T-cell (primary cell): ENCODE results near the gene RNF6. TPM values are rescaled to one million over a fixed set of nuclear protein-coding genes. Genes with fewer than 3 reads are reported as not detected.
"Not testable (repeated sequence)": the region's sequence is repeated elsewhere in the genome, so short reads cannot be mapped to it uniquely, and the experiment has no call there.

Source experiments
- ATAC-seq, 4 experiments: fragments of 200-7000 bp in 3 of 4; fragments of 150-1000 bp in 1 of 4; cut with Tn5 transposase; replicated peaks in 1 of 4; 1 replicate in 3 of 4; 2 replicates in 1 of 4; pipeline ENCODE4 v1.10.0; 2021; ENCODE audit warnings: moderate library complexity in 3 of 4, mild to moderate bottlenecking in 2 of 4, moderate number of reproducible peaks in 1 of 4
- CTCF ChIA-PET, 2 donors: fragments of 300-600 bp; sonication (Branson Sonifier 250); formaldehyde crosslinking; loops; one replicate each; lab custom pipeline; 2022; ENCODE audit warnings: antibody characterized with exemption in 2 of 2; lab: Charles Lee
- POLR2A ChIA-PET, 2 donors: fragments of 300-600 bp; sonication (Branson Sonifier 250); formaldehyde crosslinking; loops; one replicate each; lab custom pipeline; 2022; ENCODE audit warnings: antibody characterized with exemption in 2 of 2; lab: Charles Lee
- DNase-seq, 35 experiments: peaks; one replicate each; pipeline versions ENCODE4 v3.0.0 to v3.0.0-alpha.2; 2013 to 2023
- H3K27ac ChIP-seq: one replicate; pipeline ENCODE4 v1.5.1; 2013; ENCODE audit warnings: low read length
- H3K27me3 ChIP-seq, 2 experiments: replicated peaks in 1 of 2; 1 replicate in 1 of 2; 2 replicates in 1 of 2; pipeline versions ENCODE4 v1.6.1 to v1.7.0; 2013; ENCODE audit warnings: low read length in 1 of 2, mixed read lengths in 1 of 2; ENCODE audit not compliant: control insufficient read depth in 2 of 2, insufficient read depth in 2 of 2; ENCODE audit errors: extremely low read depth in 1 of 2
- H3K36me3 ChIP-seq, 2 donors: 1 replicate in 1 of 2; 2 replicates in 1 of 2; pipeline versions ENCODE4 v1.6.1 to v1.7.0; 2013; ENCODE audit warnings: low read length in 1 of 2; ENCODE audit not compliant: control insufficient read depth in 2 of 2, insufficient read depth in 1 of 2; ENCODE audit errors: extremely low read depth in 1 of 2
- H3K4me1 ChIP-seq, 2 experiments: 1 replicate in 1 of 2; 2 replicates in 1 of 2; pipeline versions ENCODE4 v1.6.1 to v1.7.0; 2013; ENCODE audit warnings: low read length in 2 of 2, mixed read lengths in 1 of 2; ENCODE audit not compliant: insufficient read depth in 2 of 2, control insufficient read depth in 1 of 2; ENCODE audit errors: extremely low read depth in 1 of 2
- H3K4me3 ChIP-seq, 2 donors: 1 replicate in 1 of 2; 2 replicates in 1 of 2; pipeline versions ENCODE4 v1.5.1 to v1.7.0; 2013; ENCODE audit warnings: mild to moderate bottlenecking in 2 of 2, low read length in 1 of 2, moderate library complexity in 1 of 2; ENCODE audit not compliant: control insufficient read depth in 1 of 2; ENCODE audit errors: extremely low read depth in 1 of 2
- H3K9me3 ChIP-seq: 2 replicates; pipeline ENCODE4 v1.7.0; 2013
- H3K27ac Mint-ChIP-seq, 2 donors: one replicate each; pipeline ENCODE4 v1.8.0; 2020 to 2021; ENCODE audit warnings: mild to moderate bottlenecking in 2 of 2, mixed read lengths in 2 of 2
- H3K27me3 Mint-ChIP-seq, 2 donors: one replicate each; pipeline ENCODE4 v1.8.0; 2021 to 2022; ENCODE audit warnings: mixed read lengths in 2 of 2
- H3K36me3 Mint-ChIP-seq: one replicate; pipeline ENCODE4 v1.8.0; 2021; ENCODE audit warnings: mixed read lengths
- H3K4me1 Mint-ChIP-seq, 3 donors: one replicate each; pipeline ENCODE4 v1.8.0; 2020 to 2022; ENCODE audit warnings: mixed read lengths in 3 of 3, mild to moderate bottlenecking in 1 of 3
- H3K4me3 Mint-ChIP-seq, 3 donors: one replicate each; pipeline ENCODE4 v1.8.0; 2020 to 2022; ENCODE audit warnings: mild to moderate bottlenecking in 3 of 3, mixed read lengths in 3 of 3, moderate library complexity in 3 of 3
- H3K9me3 Mint-ChIP-seq, 3 donors: one replicate each; pipeline ENCODE4 v1.8.0; 2020 to 2022; ENCODE audit warnings: mixed read lengths in 3 of 3
- WGBS: methylation state at CpG from one replicate; pipeline ENCODE4 v1.1.5; 2013; ENCODE audit warnings: missing lambda C conversion rate; ENCODE audit not compliant: insufficient coverage; 5-methylcytosine and 5-hydroxymethylcytosine counted together
- total RNA-seq, 35 experiments: library from RNA in 6 of 35; stranded (reverse) in 6 of 35; fragments of 120-200 nt in 1 of 35; gene quantifications; one replicate each; pipeline versions ENCODE4 v1.2.1 to v1.2.4 and lab custom pipeline; 2013 to 2026

The RNF6 gene
- total RNA-seq, 5 donors from 2014 or later (not counting 1 experiment from before 2014, with no cell fraction given): 35.7 to 45.0 (median 43.6) TPM

GRCh38 chr13:26252006-26252405 is 29.9 kb upstream of the RNF6 start:
- H3K4me3 ChIP-seq, CTCF ChIA-PET, H3K27ac Mint-ChIP-seq, H3K9me3 Mint-ChIP-seq, H3K27ac ChIP-seq, H3K36me3 Mint-ChIP-seq, H3K9me3 ChIP-seq, H3K27me3 ChIP-seq, H3K27me3 Mint-ChIP-seq, H3K4me3 Mint-ChIP-seq, H3K36me3 ChIP-seq, DNase-seq, ATAC-seq: not testable (repeated sequence)
- WGBS: no CpG with 5 or more reads among the region's 4 CpGs
- POLR2A ChIA-PET: interaction anchor here (0.6 to 0.7 kb wide), 2 partner anchors 29 to 59 kb away, joined by 3 to 4 read pairs; partner anchors contain the start of gene RNF6 (in 1 of the 2)
- H3K4me1 Mint-ChIP-seq: peaks cover 22 to 31% (median 24%) of the 10 kb centered on the region in 3 donors
- H3K4me1 ChIP-seq: peaks cover 10 to 17% of the 10 kb centered on the region in 2 experiments

GRCh38 chr13:26249551-26249950 is 27.4 kb upstream of the RNF6 start:
- Mint-ChIP-seq H3K36me3 (no peaks in the 10 kb centered on the region), H3K9me3 (no peaks in the 10 kb centered on the region), H3K4me3 (no peak overlapping the region), H3K27me3 (peaks cover 0 to 2% of the 10 kb centered on the region in 2 donors), H3K27ac (no peak overlapping the region), H3K4me1 (peaks cover 3 to 7% (median 4%) of the 10 kb centered on the region in 3 donors)
- Histone ChIP-seq H3K4me1 (peaks cover 0 to 4% of the 10 kb centered on the region in 2 experiments), H3K27ac (no peak overlapping the region), H3K36me3 (no peaks in the 10 kb centered on the region), H3K9me3 (no peaks in the 10 kb centered on the region), H3K4me3 (no peak overlapping the region), H3K27me3 (no peaks in the 10 kb centered on the region)
- ATAC-seq (no peak), DNase-seq (no peak)
- ChIA-PET CTCF (no interaction called here), POLR2A (no interaction called here)

- Histone ChIP-seq H3K27me3 (no peaks in the 10 kb centered on the region), H3K4me3 (no peak overlapping the region), H3K27ac (no peak overlapping the region), H3K36me3 (no peaks in the 10 kb centered on the region), H3K4me1 (no peaks in the 10 kb centered on the region), H3K9me3 (no peaks in the 10 kb centered on the region)
- ChIA-PET POLR2A (no interaction called here), CTCF (no interaction called here)
- H3K9me3 Mint-ChIP-seq: no peaks in the 10 kb centered on the region
- no peaks in the 10 kb centered on the region for H3K4me1 Mint-ChIP-seq
- no peak overlapping the region for H3K4me3 Mint-ChIP-seq
- no peak overlapping the region for H3K27ac Mint-ChIP-seq
- WGBS: 33% methylated on average over 1 of the region's 3 CpGs
- ATAC-seq (no peak), DNase-seq (no peak)
- peaks cover 0 to 2% of the 10 kb centered on the region in 2 donors for H3K27me3 Mint-ChIP-seq
- no peaks in the 10 kb centered on the region for H3K36me3 Mint-ChIP-seq
Observed at GRCh38 chr13:26247608-26248007, 25.5 kb upstream of the RNF6 start.

- Mint-ChIP-seq H3K27me3 (peaks cover 0 to 4% of the 10 kb centered on the region in 2 donors), H3K4me1 (no peaks in the 10 kb centered on the region), H3K9me3 (peaks cover 0 to 3% (median 0%) of the 10 kb centered on the region in 3 donors), H3K4me3 (no peak overlapping the region), H3K27ac (no peak overlapping the region), H3K36me3 (no peaks in the 10 kb centered on the region)
- Histone ChIP-seq H3K4me1 (no peaks in the 10 kb centered on the region), H3K4me3 (no peak overlapping the region), H3K27ac (no peak overlapping the region), H3K36me3 (no peaks in the 10 kb centered on the region), H3K9me3 (no peaks in the 10 kb centered on the region), H3K27me3 (no peaks in the 10 kb centered on the region)
- ChIA-PET POLR2A (no interaction called here), CTCF (no interaction called here)
- DNase-seq (no peak), ATAC-seq (no peak)
- WGBS: no CpG with 5 or more reads among the region's 2 CpGs
Observed at GRCh38 chr13:26247011-26247410, 24.9 kb upstream of the RNF6 start.

GRCh38 chr13:26246154-26246553 is 24.0 kb upstream of the RNF6 start:
- ChIA-PET CTCF (interaction anchor here in 1 of 2 donors (0.5 kb wide), 1 partner anchor 1908 kb away, joined by 8 read pairs; no protein-coding TSS in a partner anchor), POLR2A (no interaction called here)
- no peak overlapping the region for H3K4me3 Mint-ChIP-seq
- WGBS: 91% methylated on average over 5 of the region's 5 CpGs
- H3K36me3 Mint-ChIP-seq: no peaks in the 10 kb centered on the region
- H3K4me1 Mint-ChIP-seq: no peaks in the 10 kb centered on the region
- Histone ChIP-seq H3K4me1 (no peaks in the 10 kb centered on the region), H3K9me3 (no peaks in the 10 kb centered on the region), H3K4me3 (no peak overlapping the region), H3K27ac (no peak overlapping the region), H3K36me3 (no peaks in the 10 kb centered on the region), H3K27me3 (peaks cover 0 to 3% of the 10 kb centered on the region in 2 experiments)
- peaks cover 0 to 3% (median 0%) of the 10 kb centered on the region in 3 donors for H3K9me3 Mint-ChIP-seq
- peaks cover 0 to 5% of the 10 kb centered on the region in 2 donors for H3K27me3 Mint-ChIP-seq
- no peak for DNase-seq
- no peak for ATAC-seq
- H3K27ac Mint-ChIP-seq: no peak overlapping the region

- H3K4me3 Mint-ChIP-seq: no peak overlapping the region
- CTCF ChIA-PET: no interaction called here
- H3K27ac ChIP-seq: no peak overlapping the region
- ATAC-seq (no peak), DNase-seq (no peak)
- H3K27ac Mint-ChIP-seq: no peak overlapping the region
- H3K27me3 ChIP-seq: peaks cover 0 to 3% of the 10 kb centered on the region in 2 experiments
- no peaks in the 10 kb centered on the region for H3K36me3 Mint-ChIP-seq
- no CpG with 5 or more reads among the region's 1 CpG for WGBS
- H3K4me1 ChIP-seq: no peaks in the 10 kb centered on the region
- H3K4me1 Mint-ChIP-seq: no peaks in the 10 kb centered on the region
- POLR2A ChIA-PET: no interaction called here
- no peaks in the 10 kb centered on the region for H3K9me3 ChIP-seq
- no peaks in the 10 kb centered on the region for H3K36me3 ChIP-seq
- H3K27me3 Mint-ChIP-seq: peaks cover 7 to 11% of the 10 kb centered on the region in 2 donors
- no peaks in the 10 kb centered on the region for H3K9me3 Mint-ChIP-seq
- no peak overlapping the region for H3K4me3 ChIP-seq
Observed at GRCh38 chr13:26236296-26236695, 14.2 kb upstream of the RNF6 start.

- 86% methylated on average over 4 of the region's 6 CpGs for WGBS
- Histone ChIP-seq H3K4me1 (no peaks in the 10 kb centered on the region), H3K4me3 (no peak overlapping the region), H3K9me3 (no peaks in the 10 kb centered on the region), H3K27me3 (no peaks in the 10 kb centered on the region), H3K27ac (no peak overlapping the region), H3K36me3 (no peaks in the 10 kb centered on the region)
- ATAC-seq (no peak), DNase-seq (no peak)
- no peaks in the 10 kb centered on the region for H3K9me3 Mint-ChIP-seq
- H3K36me3 Mint-ChIP-seq: no peaks in the 10 kb centered on the region
- peaks cover 6 to 9% of the 10 kb centered on the region in 2 donors for H3K27me3 Mint-ChIP-seq
- no peak overlapping the region for H3K27ac Mint-ChIP-seq
- no peak overlapping the region for H3K4me3 Mint-ChIP-seq
- ChIA-PET POLR2A (no interaction called here), CTCF (no interaction called here)
- no peaks in the 10 kb centered on the region for H3K4me1 Mint-ChIP-seq
Observed at GRCh38 chr13:26230703-26231102, 8.6 kb upstream of the RNF6 start.
